Activated CD4-positive, alpha-beta T cell treated with anti-CD3 and anti-CD28 coated beads for 36 hours (primary cell): Measurements from ENCODE around the gene UFC1. TPM values are rescaled to one million over a fixed set of nuclear protein-coding genes. Genes with fewer than 3 reads are reported as not detected.
A peak's percentile ranks its signal among the peaks of the same experiment; 100 is the strongest.

Experiments used
- ATAC-seq: fragments of 200-7000 bp; cut with Tn5 transposase; one replicate; pipeline ENCODE4 v1.10.0; 2021; ENCODE audit warnings: mild to moderate bottlenecking, moderate library complexity
- CTCF ChIA-PET: fragments of 350-600 bp; sonication (Branson Sonifier 250); formaldehyde crosslinking; loops from one replicate; lab custom pipeline; 2021; ENCODE audit warnings: antibody characterized with exemption; lab: Charles Lee
- POLR2A ChIA-PET: fragments of 350-600 bp; sonication (Branson Sonifier 250); formaldehyde crosslinking; loops from one replicate; lab custom pipeline; 2021; ENCODE audit warnings: antibody characterized with exemption, inconsistent platforms; lab: Charles Lee
- DNase-seq: peaks from one replicate; pipeline ENCODE4 v3.0.0-alpha.2; 2020
- H3K27ac Mint-ChIP-seq: one replicate; pipeline ENCODE4 v1.8.0; 2021; ENCODE audit warnings: mixed read lengths
- H3K27me3 Mint-ChIP-seq: one replicate; pipeline ENCODE4 v1.8.0; 2021; ENCODE audit warnings: mixed read lengths
- H3K36me3 Mint-ChIP-seq: one replicate; pipeline ENCODE4 v1.8.0; 2021; ENCODE audit warnings: low read depth, mixed read lengths
- H3K4me1 Mint-ChIP-seq: one replicate; pipeline ENCODE4 v1.8.0; 2021; ENCODE audit warnings: mixed read lengths
- H3K4me3 Mint-ChIP-seq: one replicate; pipeline ENCODE4 v1.8.0; 2021; ENCODE audit warnings: mild to moderate bottlenecking, moderate library complexity, mixed read lengths
- H3K9me3 Mint-ChIP-seq: one replicate; pipeline ENCODE4 v1.8.0; 2021; ENCODE audit warnings: low read depth, mixed read lengths
- intact Hi-C, 2 experiments: fragments of 100-400 bp; cut with DNase I in 1 of 2; cut with micrococcal nuclease in 1 of 2; formaldehyde crosslinking; loops; one replicate each; pipeline versions ENCODE4 v1.14.2 to v1.15.1; 2022 to 2024; cut with DNase I, micrococcal nuclease
- total RNA-seq, 2 experiments: library from RNA; stranded (reverse); gene quantifications; one replicate each; pipeline ENCODE4 v1.2.3, GENCODE V29; 2021

Gene UFC1
- total RNA-seq, 2 experiments from 2014 or later: 89.2 to 98.6 TPM

- Mint-ChIP-seq H3K36me3 (no peaks in the 10 kb centered on the region), H3K4me1 (peaks cover 39% of the 10 kb centered on the region), H3K27ac (no peak overlapping the region), H3K4me3 (no peak overlapping the region), H3K27me3 (no peaks in the 10 kb centered on the region), H3K9me3 (no peaks in the 10 kb centered on the region)
- no peak for DNase-seq
- intact Hi-C loops: no loop called here
- ChIA-PET CTCF (interaction anchor here (0.7 to 5.0 kb wide), 13 partner anchors 9 to 191 kb away, joined by 3 to 35 read pairs (median 5); partner anchors contain the start of genes DEDD, NDUFS2, PPOX and TOMM40L), POLR2A (interaction anchor here (0.6 kb wide), 1 partner anchor 200 kb away, joined by 3 read pairs; no protein-coding TSS in a partner anchor)
- no peak for ATAC-seq
Observed at GRCh38 chr1:161190962-161191521, 37.3 kb downstream of the UFC1 start.

DNA sequence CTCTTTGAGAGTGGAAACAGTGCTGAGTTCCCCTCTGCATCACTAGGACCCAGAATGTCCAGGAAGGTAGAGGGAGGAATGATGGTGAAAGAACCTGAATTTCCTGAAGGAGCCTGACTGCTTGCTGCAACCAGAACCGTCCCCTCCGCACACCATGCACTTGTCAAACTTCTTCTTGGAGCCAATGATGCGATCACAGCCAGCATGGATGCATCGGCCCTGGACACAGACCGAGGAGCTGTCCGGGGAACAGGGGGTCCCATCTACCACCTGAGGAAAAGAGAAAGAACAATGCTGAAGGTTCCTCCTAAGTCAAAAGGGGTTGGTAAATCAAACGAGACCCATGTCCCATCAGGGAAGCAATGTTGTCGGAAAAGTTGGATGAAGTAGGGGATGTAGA, 38.2 kb downstream of the UFC1 start:
- no peak overlapping the region for H3K27ac Mint-ChIP-seq
- H3K36me3 Mint-ChIP-seq: no peaks in the 10 kb centered on the region
- POLR2A ChIA-PET: interaction anchor here (0.6 kb wide), 2 partner anchors 69 to 199 kb away, joined by 3 read pairs; no protein-coding TSS in a partner anchor
- no peaks in the 10 kb centered on the region for H3K27me3 Mint-ChIP-seq
- peaks cover 30% of the 10 kb centered on the region for H3K4me1 Mint-ChIP-seq
- H3K9me3 Mint-ChIP-seq: no peaks in the 10 kb centered on the region
- ATAC-seq: no peak
- CTCF ChIA-PET: interaction anchor here (0.6 to 5.0 kb wide), 19 partner anchors 10 to 246 kb away, joined by 3 to 35 read pairs (median 5); partner anchors contain the start of genes DEDD, NDUFS2, PPOX and TOMM40L
- intact Hi-C loops: loop anchor here (1.0 kb wide), 3 partner anchors 33 to 190 kb away; no protein-coding TSS in a partner anchor
- no peak overlapping the region for H3K4me3 Mint-ChIP-seq
- DNase-seq: no peak

DNA sequence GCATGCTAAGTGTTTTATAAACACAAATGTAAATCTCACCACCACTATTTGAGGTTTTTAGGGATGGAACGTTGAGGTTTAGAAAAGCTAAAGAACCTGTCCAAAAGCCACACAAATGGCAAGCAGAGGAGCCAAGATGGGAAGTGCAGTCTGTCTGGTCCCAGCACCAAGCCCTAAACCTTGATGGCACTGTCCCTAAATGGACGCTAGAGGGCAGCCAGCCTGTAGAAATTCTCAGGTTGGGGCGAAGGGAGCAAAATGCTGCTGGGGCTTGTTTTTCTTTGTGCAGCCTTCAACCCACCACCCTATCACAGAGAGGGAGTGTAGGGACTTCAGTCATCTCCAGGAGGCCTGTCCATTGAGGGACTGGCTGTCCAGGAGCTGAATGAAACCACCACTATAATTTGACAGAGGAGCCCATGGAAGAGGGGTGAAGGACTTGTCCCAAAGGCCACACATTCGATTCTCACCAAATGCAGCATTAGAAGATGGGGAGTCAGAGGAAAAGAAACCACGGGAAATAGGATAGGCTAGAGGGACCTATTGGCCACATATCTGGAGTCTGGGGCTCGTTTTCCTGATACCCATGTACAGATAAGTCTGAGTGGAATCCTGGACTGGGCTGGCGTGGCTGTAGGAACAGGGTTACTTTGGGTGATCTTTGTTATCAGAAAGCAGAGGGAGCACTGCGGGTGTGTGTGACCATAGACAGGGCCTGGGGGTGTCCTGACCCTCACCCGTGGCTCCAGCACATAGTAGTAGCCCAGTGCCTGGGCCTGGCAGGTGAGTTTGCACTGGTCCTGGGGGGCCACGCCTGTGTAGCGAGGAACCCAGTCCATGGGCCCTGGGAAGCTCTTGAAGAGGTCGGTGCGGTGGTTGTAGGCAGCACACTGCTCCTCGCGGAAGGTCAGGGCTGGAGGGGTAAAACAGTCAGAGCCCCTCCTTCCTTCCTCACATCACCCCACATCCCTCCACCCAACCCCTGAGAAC, 39.0 kb downstream of the UFC1 start:
- DNase-seq (peak; percentile 81), ATAC-seq (peak; percentile 96)
- Mint-ChIP-seq H3K27ac (peak overlapping the region; percentile 74), H3K4me3 (no peak overlapping the region), H3K27me3 (no peaks in the 10 kb centered on the region), H3K36me3 (no peaks in the 10 kb centered on the region), H3K9me3 (no peaks in the 10 kb centered on the region), H3K4me1 (peaks cover 22% of the 10 kb centered on the region)
- ChIA-PET POLR2A (interaction anchor here (1.3 kb wide), 1 partner anchor 10 kb away, joined by 4 read pairs; no protein-coding TSS in a partner anchor), CTCF (interaction anchor here (0.6 to 5.0 kb wide), 19 partner anchors 9 to 246 kb away, joined by 3 to 35 read pairs (median 5); partner anchors contain the start of genes NDUFS2, PPOX and TOMM40L)
- intact Hi-C loops: loop anchor here (1.0 kb wide), 3 partner anchors 33 to 190 kb away; no protein-coding TSS in a partner anchor

GRCh38 chr1:161193561-161194235, 39.9 kb downstream of the UFC1 start:
- ATAC-seq (no peak), DNase-seq (no peak)
- H3K9me3 Mint-ChIP-seq: no peaks in the 10 kb centered on the region
- H3K27me3 Mint-ChIP-seq: no peaks in the 10 kb centered on the region
- H3K4me3 Mint-ChIP-seq: no peak overlapping the region
- no peaks in the 10 kb centered on the region for H3K36me3 Mint-ChIP-seq
- H3K27ac Mint-ChIP-seq: no peak overlapping the region
- H3K4me1 Mint-ChIP-seq: peaks cover 18% of the 10 kb centered on the region
- intact Hi-C loops: no loop called here
- ChIA-PET POLR2A (interaction anchor here (1.3 kb wide), 1 partner anchor 9 kb away, joined by 4 read pairs; no protein-coding TSS in a partner anchor), CTCF (interaction anchor here (1.2 to 5.0 kb wide), 7 partner anchors 9 to 189 kb away, joined by 3 to 35 read pairs (median 11); partner anchors contain the start of genes NDUFS2 and TOMM40L)

- Mint-ChIP-seq H3K36me3 (no peaks in the 10 kb centered on the region), H3K4me3 (no peak overlapping the region), H3K27ac (no peak overlapping the region), H3K9me3 (no peaks in the 10 kb centered on the region), H3K4me1 (peaks cover 19% of the 10 kb centered on the region), H3K27me3 (no peaks in the 10 kb centered on the region)
- no peak for DNase-seq
- POLR2A ChIA-PET: no interaction called here
- CTCF ChIA-PET: interaction anchor here (0.6 to 3.0 kb wide), 2 partner anchors 13 to 41 kb away, joined by 3 to 11 read pairs; no protein-coding TSS in a partner anchor
- intact Hi-C loops: no loop called here
- ATAC-seq: no peak
Observed at GRCh38 chr1:161195171-161195570, 41.4 kb downstream of the UFC1 start.

- intact Hi-C loops: no loop called here
- ATAC-seq (no peak), DNase-seq (no peak)
- no peak overlapping the region for H3K4me3 Mint-ChIP-seq
- no peaks in the 10 kb centered on the region for H3K27me3 Mint-ChIP-seq
- CTCF ChIA-PET: interaction anchor here (3.0 kb wide), 1 partner anchor 14 kb away, joined by 11 read pairs; no protein-coding TSS in a partner anchor
- H3K27ac Mint-ChIP-seq: no peak overlapping the region
- no peaks in the 10 kb centered on the region for H3K36me3 Mint-ChIP-seq
- H3K9me3 Mint-ChIP-seq: no peaks in the 10 kb centered on the region
- H3K4me1 Mint-ChIP-seq: peaks cover 29% of the 10 kb centered on the region
- POLR2A ChIA-PET: no interaction called here
Observed at GRCh38 chr1:161196111-161196510, 42.3 kb downstream of the UFC1 start.

DNA sequence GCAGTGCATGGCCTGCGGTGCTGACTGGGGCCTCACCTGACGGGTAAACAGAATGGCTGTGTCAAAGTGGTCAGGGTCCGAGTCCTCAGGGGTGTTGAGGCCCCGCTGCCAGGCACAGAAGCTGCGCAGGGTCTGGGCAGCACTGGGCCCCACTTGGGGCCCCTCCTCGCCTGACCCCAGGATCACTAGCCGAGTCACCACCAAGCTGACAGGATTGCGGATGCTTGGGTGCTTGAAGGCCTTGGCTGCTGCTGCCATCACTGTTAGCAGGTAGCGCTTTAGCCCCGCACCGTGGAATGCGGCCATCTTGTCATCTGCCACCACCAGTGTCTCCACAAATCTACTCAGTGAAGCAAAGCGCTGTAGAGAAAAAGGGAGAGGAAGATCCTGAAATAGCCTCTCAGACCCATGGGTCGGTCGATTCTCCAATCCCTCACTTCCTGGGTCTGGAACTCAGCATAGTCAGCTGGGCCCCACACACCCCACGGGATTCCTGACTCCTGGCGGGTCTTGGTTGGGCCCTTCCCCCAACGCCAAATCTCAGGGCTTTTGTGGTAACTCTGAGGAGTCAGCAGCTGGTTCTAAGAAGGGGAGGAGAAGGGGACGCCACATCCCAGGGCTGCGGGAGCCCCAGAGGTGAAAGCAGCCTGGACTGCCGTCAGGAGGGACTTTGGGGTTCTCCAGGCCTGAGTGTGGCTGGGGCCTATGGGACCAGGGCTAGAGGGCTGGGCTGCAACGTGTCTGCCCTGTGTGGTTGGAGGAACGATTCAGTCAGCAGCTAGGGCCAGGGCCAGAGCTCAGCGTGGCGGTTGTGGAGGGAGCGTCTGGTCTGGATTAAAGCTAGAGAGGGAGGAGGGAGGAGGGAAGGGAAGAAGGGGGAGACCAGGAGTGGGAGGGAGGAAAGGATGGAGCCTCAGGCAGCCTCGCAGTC, 43.0 kb downstream of the UFC1 start:
- ChIA-PET CTCF (interaction anchor here (0.6 to 3.0 kb wide), 3 partner anchors 15 to 54 kb away, joined by 3 to 11 read pairs (median 3); no protein-coding TSS in a partner anchor), POLR2A (no interaction called here)
- Mint-ChIP-seq H3K36me3 (no peaks in the 10 kb centered on the region), H3K27me3 (no peaks in the 10 kb centered on the region), H3K9me3 (no peaks in the 10 kb centered on the region), H3K4me3 (no peak overlapping the region), H3K27ac (no peak overlapping the region), H3K4me1 (peaks cover 35% of the 10 kb centered on the region)
- intact Hi-C loops: no loop called here
- DNase-seq: no peak
- ATAC-seq: no peak

DNA sequence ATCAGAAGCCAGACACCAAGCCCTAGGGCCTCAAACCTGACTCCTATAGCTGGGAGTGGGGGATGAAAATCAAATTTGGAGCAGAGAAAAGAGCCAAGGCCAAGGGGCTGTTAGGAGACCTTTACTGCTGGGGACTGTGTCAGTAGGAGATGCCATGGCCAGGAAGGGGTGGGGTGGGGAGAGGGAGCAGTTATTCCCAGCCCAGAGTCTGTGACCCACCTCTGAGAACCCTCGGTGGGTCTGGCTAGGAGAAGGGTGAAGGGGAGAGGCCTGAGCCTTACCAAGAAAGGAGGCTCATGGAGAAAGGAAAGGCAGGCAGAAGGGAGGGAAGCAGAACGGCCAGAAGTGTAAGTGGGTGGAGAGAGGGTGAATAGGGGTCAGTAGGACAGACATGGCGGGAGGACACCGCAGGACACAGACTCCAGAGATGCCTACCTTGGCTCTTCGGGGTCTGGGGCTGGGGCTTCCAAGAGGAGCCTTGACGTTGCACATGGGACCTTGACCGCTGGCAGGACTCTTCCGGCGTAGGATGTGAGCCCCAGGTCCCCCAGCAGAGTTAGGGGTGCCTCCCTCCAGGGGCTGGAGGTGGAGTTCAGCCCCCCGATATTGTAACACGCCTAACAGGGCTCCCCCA, 43.9 kb downstream of the UFC1 start:
- Mint-ChIP-seq H3K4me3 (no peak overlapping the region), H3K27me3 (no peaks in the 10 kb centered on the region), H3K9me3 (no peaks in the 10 kb centered on the region), H3K36me3 (no peaks in the 10 kb centered on the region), H3K4me1 (peaks cover 31% of the 10 kb centered on the region), H3K27ac (no peak overlapping the region)
- intact Hi-C loops: no loop called here
- ChIA-PET POLR2A (no interaction called here), CTCF (interaction anchor here (1.0 kb wide), 1 partner anchor 31 kb away, joined by 3 read pairs; the partner anchor contains the start of gene PPOX)
- DNase-seq: no peak
- no peak for ATAC-seq

GRCh38 chr1:161198194-161198896, 44.6 kb downstream of the UFC1 start:
- no peak overlapping the region for H3K4me3 Mint-ChIP-seq
- H3K27ac Mint-ChIP-seq: no peak overlapping the region
- ChIA-PET POLR2A (no interaction called here), CTCF (interaction anchor here (1.0 to 1.3 kb wide), 2 partner anchors 27 to 32 kb away, joined by 3 to 6 read pairs; partner anchors contain the start of genes PPOX and TOMM40L)
- intact Hi-C loops: no loop called here
- ATAC-seq (no peak), DNase-seq (no peak)
- no peaks in the 10 kb centered on the region for H3K27me3 Mint-ChIP-seq
- peaks cover 33% of the 10 kb centered on the region for H3K4me1 Mint-ChIP-seq
- peaks cover 1% of the 10 kb centered on the region for H3K36me3 Mint-ChIP-seq
- H3K9me3 Mint-ChIP-seq: no peaks in the 10 kb centered on the region
